Liver (tissue), 3 donors: ENCODE data around the gene PRDM10.

Experiments
- CTCF ChIP-seq: fragments of 150-350 bp; IDR thresholded peaks from 2 replicates; pipeline ENCODE4 v1.5.1; 2017; ENCODE audit warnings: improper control_type of control experiment, low read depth, low read length; ENCODE audit not compliant: missing input control
- FOXA1 ChIP-seq: IDR thresholded peaks from 2 replicates; pipeline ENCODE4 v1.6.1; 2016; ENCODE audit warnings: antibody characterized with exemption
- GABPA ChIP-seq, 2 donors: IDR thresholded peaks in 1 of 2; conservative IDR thresholded peaks in 1 of 2; 2 replicates each; pipeline ENCODE4 v1.6.1; 2016; ENCODE audit warnings: antibody characterized with exemption in 2 of 2, mild to moderate bottlenecking in 1 of 2, moderate library complexity in 1 of 2
- HNF4A ChIP-seq, 2 donors: conservative IDR thresholded peaks; 2 replicates each; pipeline ENCODE4 v1.6.1; 2016; ENCODE audit warnings: antibody characterized with exemption in 2 of 2, mild to moderate bottlenecking in 2 of 2
- MAX ChIP-seq: IDR thresholded peaks from 2 replicates; pipeline ENCODE4 v1.6.1; 2016; ENCODE audit warnings: antibody characterized with exemption
- NR2F2 ChIP-seq: IDR thresholded peaks from 2 replicates; pipeline ENCODE4 v1.6.1; 2016; ENCODE audit warnings: antibody characterized with exemption
- RAD21 ChIP-seq, 2 donors: IDR thresholded peaks; 2 replicates each; pipeline ENCODE4 v1.6.1; 2016; ENCODE audit warnings: antibody characterized with exemption in 2 of 2, mild to moderate bottlenecking in 2 of 2
- TAF1 ChIP-seq: conservative IDR thresholded peaks from 2 replicates; pipeline ENCODE4 v1.6.1; 2016; ENCODE audit warnings: antibody characterized with exemption, mild to moderate bottlenecking
- donor health status: healthy.
- donor health status: healthy.

GRCh38 chr11:129910360-129910759 lies 92.3 kb downstream of the PRDM10 start:
- TF ChIP-seq CTCF (no peak), FOXA1 (no peak), TAF1 (no peak), RAD21 (IDR thresholded peaks at IDR 0.05) (no peak), GABPA (IDR thresholded peaks at IDR 0.05 in 1 of 2, conservative IDR thresholded peaks at IDR 0.05 in 1 of 2) (no peak), NR2F2 (no peak), MAX (no peak), HNF4A (conservative IDR thresholded peaks at IDR 0.05) (no peak)
